Neural progenitor cell (in vitro differentiated cells): ENCODE data around the gene LPIN2. TPM values are rescaled to one million over a fixed set of nuclear protein-coding genes. Genes with fewer than 3 reads are reported as not detected.

Experiments
- DNase-seq: peaks from one replicate; pipeline ENCODE4 v3.0.0-alpha.2; 2016; ENCODE audit warnings: low spot score
- H2AFZ ChIP-seq: fragments of 200-600 bp; sonication (generic); replicated peaks from 2 replicates; pipeline ENCODE4 v1.6.1; 2016; ENCODE audit warnings: antibody characterized with exemption
- H3F3A ChIP-seq: fragments of 200-600 bp; sonication (generic); 2 replicates; pipeline ENCODE4 v1.6.1; 2016; ENCODE audit warnings: antibody characterized with exemption, low read depth
- H3K27ac ChIP-seq: fragments of 200-600 bp; sonication (generic); 2 replicates; pipeline ENCODE4 v1.5.1; 2016; ENCODE audit warnings: mild to moderate bottlenecking
- H3K27me3 ChIP-seq: fragments of 200-600 bp; sonication (generic); 2 replicates; pipeline ENCODE4 v1.6.1; 2016; ENCODE audit warnings: mild to moderate bottlenecking, moderate library complexity
- H3K36me3 ChIP-seq: fragments of 200-600 bp; sonication (generic); 2 replicates; pipeline ENCODE4 v1.5.1; 2016
- H3K4me1 ChIP-seq: fragments of 200-600 bp; sonication (generic); 2 replicates; pipeline ENCODE4 v1.6.1; 2016; ENCODE audit warnings: mixed run types
- H3K4me2 ChIP-seq: fragments of 200-600 bp; sonication (generic); 2 replicates; pipeline ENCODE4 v1.6.1; 2016
- H3K4me3 ChIP-seq: fragments of 200-600 bp; sonication (generic); 2 replicates; pipeline ENCODE4 v1.5.1; 2016
- H3K79me2 ChIP-seq: fragments of 200-600 bp; sonication (generic); 2 replicates; pipeline ENCODE4 v1.6.1; 2016; ENCODE audit warnings: low read depth
- H3K9ac ChIP-seq: fragments of 200-600 bp; sonication (generic); 2 replicates; pipeline ENCODE4 v1.6.1; 2016
- H3K9me3 ChIP-seq: fragments of 200-600 bp; sonication (generic); 2 replicates; pipeline ENCODE4 v1.5.1; 2016; ENCODE audit warnings: low read depth
- H4K20me1 ChIP-seq: fragments of 200-600 bp; sonication (generic); 2 replicates; pipeline ENCODE4 v1.6.1; 2016; ENCODE audit warnings: low read depth
- H3K27ac Mint-ChIP-seq: 3 replicates; pipeline ENCODE4 v1.8.0; 2021; ENCODE audit warnings: mixed read lengths
- H3K27me3 Mint-ChIP-seq: 2 replicates; pipeline ENCODE4 v1.8.0; 2022; ENCODE audit warnings: low read depth, mild to moderate bottlenecking, inconsistent platforms, moderate library complexity, mixed read lengths; ENCODE audit not compliant: insufficient read depth
- H3K36me3 Mint-ChIP-seq: 3 replicates; pipeline ENCODE4 v1.8.0; 2021; ENCODE audit warnings: mixed read lengths
- H3K4me1 Mint-ChIP-seq: 3 replicates; pipeline ENCODE4 v1.8.0; 2021; ENCODE audit warnings: mixed read lengths
- H3K4me3 Mint-ChIP-seq: 3 replicates; pipeline ENCODE4 v1.8.0; 2021; ENCODE audit warnings: mild to moderate bottlenecking, moderate library complexity, mixed read lengths
- H3K9me3 Mint-ChIP-seq: 3 replicates; pipeline ENCODE4 v1.8.0; 2020; ENCODE audit warnings: mixed read lengths
- EZH2 ChIP-seq: fragments of 200-600 bp; sonication (generic); IDR thresholded peaks from 2 replicates; pipeline ENCODE4 v1.6.1; 2017; ENCODE audit warnings: antibody characterized with exemption, mild to moderate bottlenecking, moderate library complexity
- EZH2phosphoT487 ChIP-seq: fragments of 200-600 bp; sonication (generic); IDR thresholded peaks from 2 replicates; pipeline ENCODE4 v1.6.1; 2017; ENCODE audit warnings: antibody characterized with exemption
- total RNA-seq: library from RNA; depleted of rRNA; stranded (reverse); fragments of >200 nt; gene quantifications from 2 replicates; pipeline ENCODE4 v1.2.3, GENCODE V29; 2015; ENCODE audit warnings: low replicate concordance
- TF ChIP-seq, protein P1 (sequence below): fragments of 200-600 bp; sonication (generic); IDR thresholded peaks from 2 replicates; pipeline ENCODE4 v1.5.1; 2017; ENCODE audit warnings: antibody characterized with exemption, mild to moderate bottlenecking

The LPIN2 gene
- total RNA-seq, 1 donor from 2014 or later: 32.1 TPM

GRCh38 chr18:2971741-2972552 is 41.0 kb downstream of the LPIN2 start:
- H3K4me2 ChIP-seq: no peak overlapping the region
- no peak overlapping the region for H3K9ac ChIP-seq
- H3K36me3 ChIP-seq: no peaks in the 10 kb centered on the region
- H3K79me2 ChIP-seq: peaks cover 86% of the 10 kb centered on the region
- no peak overlapping the region for H3K27ac ChIP-seq
- peaks cover 11% of the 10 kb centered on the region for H3K36me3 Mint-ChIP-seq
- no peak overlapping the region for H3K4me3 Mint-ChIP-seq
- peak overlapping the region; percentile 88 for H3K27ac Mint-ChIP-seq
- no peaks in the 10 kb centered on the region for H3K27me3 Mint-ChIP-seq
- no peak for DNase-seq
- H3K4me1 ChIP-seq: peaks cover 21% of the 10 kb centered on the region
- TF ChIP-seq EZH2: no peak
- TF ChIP-seq, protein P1, sequence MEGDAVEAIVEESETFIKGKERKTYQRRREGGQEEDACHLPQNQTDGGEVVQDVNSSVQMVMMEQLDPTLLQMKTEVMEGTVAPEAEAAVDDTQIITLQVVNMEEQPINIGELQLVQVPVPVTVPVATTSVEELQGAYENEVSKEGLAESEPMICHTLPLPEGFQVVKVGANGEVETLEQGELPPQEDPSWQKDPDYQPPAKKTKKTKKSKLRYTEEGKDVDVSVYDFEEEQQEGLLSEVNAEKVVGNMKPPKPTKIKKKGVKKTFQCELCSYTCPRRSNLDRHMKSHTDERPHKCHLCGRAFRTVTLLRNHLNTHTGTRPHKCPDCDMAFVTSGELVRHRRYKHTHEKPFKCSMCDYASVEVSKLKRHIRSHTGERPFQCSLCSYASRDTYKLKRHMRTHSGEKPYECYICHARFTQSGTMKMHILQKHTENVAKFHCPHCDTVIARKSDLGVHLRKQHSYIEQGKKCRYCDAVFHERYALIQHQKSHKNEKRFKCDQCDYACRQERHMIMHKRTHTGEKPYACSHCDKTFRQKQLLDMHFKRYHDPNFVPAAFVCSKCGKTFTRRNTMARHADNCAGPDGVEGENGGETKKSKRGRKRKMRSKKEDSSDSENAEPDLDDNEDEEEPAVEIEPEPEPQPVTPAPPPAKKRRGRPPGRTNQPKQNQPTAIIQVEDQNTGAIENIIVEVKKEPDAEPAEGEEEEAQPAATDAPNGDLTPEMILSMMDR: no peak
- TF ChIP-seq EZH2phosphoT487: no peak
- H2AFZ ChIP-seq: no peak overlapping the region
- peaks cover 15% of the 10 kb centered on the region for H3F3A ChIP-seq
- H3K9me3 ChIP-seq: no peaks in the 10 kb centered on the region
- no peaks in the 10 kb centered on the region for H4K20me1 ChIP-seq
- H3K27me3 ChIP-seq: no peaks in the 10 kb centered on the region
- H3K9me3 Mint-ChIP-seq: no peaks in the 10 kb centered on the region
- H3K4me1 Mint-ChIP-seq: peaks cover 25% of the 10 kb centered on the region
- H3K4me3 ChIP-seq: no peak overlapping the region

DNA sequence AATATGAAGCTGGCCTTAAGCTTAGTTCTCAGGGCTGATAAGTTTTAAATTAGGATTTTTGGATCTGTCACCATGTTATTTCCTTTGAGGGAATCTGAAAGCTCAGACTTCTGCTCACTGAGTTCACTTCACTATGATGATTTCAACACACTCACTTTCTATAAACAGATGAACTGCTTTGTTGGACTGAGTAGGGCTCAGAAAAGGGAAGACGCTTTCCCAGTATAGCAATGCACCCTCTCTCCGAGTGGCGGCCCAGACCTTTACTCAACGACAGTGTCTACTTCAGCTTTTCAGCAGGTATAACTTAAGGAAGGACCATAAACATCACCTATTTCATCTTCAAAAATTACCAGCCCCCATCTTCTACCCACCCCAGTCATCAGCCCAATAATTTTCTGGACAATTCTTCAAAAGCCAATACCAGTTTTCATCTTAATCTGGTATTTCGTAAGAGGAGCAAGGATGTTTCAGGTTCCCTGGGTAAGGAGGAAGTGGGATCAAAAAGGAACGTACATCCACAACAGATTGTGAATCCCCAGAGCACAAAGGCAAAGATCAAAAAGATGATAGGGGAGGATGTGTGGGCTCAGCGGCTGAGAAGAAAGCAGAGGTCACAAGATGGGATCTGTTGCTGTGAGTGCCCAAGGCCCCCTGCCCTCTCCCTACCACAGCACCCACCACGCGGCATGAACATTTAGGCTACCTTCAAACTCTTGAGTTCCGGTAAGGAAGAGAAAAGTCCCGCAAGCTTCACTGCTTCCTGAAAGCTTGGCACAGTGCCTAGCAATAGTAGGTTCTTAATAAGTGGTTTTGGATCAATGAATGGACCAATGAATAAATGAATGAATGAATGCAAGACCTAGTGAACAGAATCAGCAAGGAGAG is 41.9 kb downstream of the LPIN2 start:
- Mint-ChIP-seq H3K36me3 (peaks cover 10% of the 10 kb centered on the region), H3K27ac (no peak overlapping the region), H3K4me3 (no peak overlapping the region), H3K27me3 (no peaks in the 10 kb centered on the region), H3K9me3 (no peaks in the 10 kb centered on the region), H3K4me1 (peaks cover 25% of the 10 kb centered on the region)
- H3K27ac ChIP-seq: no peak overlapping the region
- DNase-seq: no peak
- no peak overlapping the region for H3K4me3 ChIP-seq
- H4K20me1 ChIP-seq: no peaks in the 10 kb centered on the region
- H3K9ac ChIP-seq: no peak overlapping the region
- no peaks in the 10 kb centered on the region for H3K27me3 ChIP-seq
- H3K9me3 ChIP-seq: no peaks in the 10 kb centered on the region
- peaks cover 21% of the 10 kb centered on the region for H3K4me1 ChIP-seq
- H3K36me3 ChIP-seq: no peaks in the 10 kb centered on the region
- peaks cover 15% of the 10 kb centered on the region for H3F3A ChIP-seq
- H2AFZ ChIP-seq: no peak overlapping the region
- H3K79me2 ChIP-seq: peaks cover 86% of the 10 kb centered on the region
- TF ChIP-seq, protein P1: no peak
- TF ChIP-seq EZH2 (no peak), EZH2phosphoT487 (no peak)
- H3K4me2 ChIP-seq: no peak overlapping the region

DNA sequence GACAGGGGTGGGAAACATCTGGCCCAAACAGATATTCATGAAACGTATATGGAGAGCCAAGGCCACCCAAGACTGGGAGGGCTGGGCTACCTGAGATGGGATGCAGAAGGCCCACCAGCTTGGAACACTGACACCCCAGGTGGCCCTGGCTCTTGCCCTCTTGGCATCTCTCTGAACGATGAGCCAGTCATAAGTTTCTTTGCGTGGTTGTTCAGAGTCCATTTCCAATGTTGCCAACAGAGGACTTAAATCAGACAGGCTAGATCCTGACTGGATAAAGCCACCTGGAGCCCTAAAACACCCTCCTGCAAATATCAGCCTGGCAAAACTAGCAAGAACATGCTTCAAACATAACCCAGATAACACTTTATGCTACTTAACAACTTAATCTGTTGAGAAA is 42.6 kb downstream of the LPIN2 start:
- H3K27me3 Mint-ChIP-seq: no peaks in the 10 kb centered on the region
- Histone ChIP-seq H3K4me3 (no peak overlapping the region), H3K36me3 (no peaks in the 10 kb centered on the region), H2AFZ (no peak overlapping the region), H3K4me1 (peaks cover 21% of the 10 kb centered on the region), H3K27me3 (no peaks in the 10 kb centered on the region), H3F3A (peaks cover 15% of the 10 kb centered on the region), H3K79me2 (peaks cover 86% of the 10 kb centered on the region), H4K20me1 (no peaks in the 10 kb centered on the region), H3K4me2 (no peak overlapping the region), H3K9me3 (no peaks in the 10 kb centered on the region), H3K9ac (no peak overlapping the region), H3K27ac (no peak overlapping the region)
- no peak overlapping the region for H3K4me3 Mint-ChIP-seq
- no peak for DNase-seq
- H3K27ac Mint-ChIP-seq: no peak overlapping the region
- peaks cover 7% of the 10 kb centered on the region for H3K36me3 Mint-ChIP-seq
- no peak for TF ChIP-seq EZH2
- TF ChIP-seq, protein P1: no peak
- no peak for TF ChIP-seq EZH2phosphoT487
- peaks cover 25% of the 10 kb centered on the region for H3K4me1 Mint-ChIP-seq
- H3K9me3 Mint-ChIP-seq: no peaks in the 10 kb centered on the region
